Nephron (organoid): Measurements from ENCODE around the gene CDC20.
A peak's percentile ranks its signal among the peaks of the same experiment; 100 is the strongest.

Experiments used
- H3K27ac Mint-ChIP-seq, 3 experiments: 2 replicates each; pipeline ENCODE4 v1.8.0; 2020; ENCODE audit warnings: mixed read lengths in 3 of 3, mild to moderate bottlenecking in 2 of 3, moderate library complexity in 1 of 3
- H3K27me3 Mint-ChIP-seq: 2 replicates; pipeline ENCODE4 v1.8.0; 2021; ENCODE audit warnings: low read depth, mild to moderate bottlenecking, moderate library complexity, mixed read lengths
- H3K36me3 Mint-ChIP-seq: 2 replicates; pipeline ENCODE4 v1.8.0; 2020; ENCODE audit warnings: low read depth, mixed read lengths
- H3K4me1 Mint-ChIP-seq: 2 replicates; pipeline ENCODE4 v1.8.0; 2020; ENCODE audit warnings: mixed read lengths
- H3K4me3 Mint-ChIP-seq, 3 experiments: 2 replicates each; pipeline ENCODE4 v1.8.0; 2020; ENCODE audit warnings: mild to moderate bottlenecking in 3 of 3, mixed read lengths in 3 of 3, moderate library complexity in 2 of 3
- H3K9me3 Mint-ChIP-seq: 2 replicates; pipeline ENCODE4 v1.8.0; 2020; ENCODE audit warnings: mixed read lengths
- CTCF ChIP-seq, 3 experiments: fragments of 200-600 bp; sonication (generic); IDR thresholded peaks; one replicate each; pipeline ENCODE4 v1.5.0; 2021; ENCODE audit warnings: antibody characterized with exemption in 3 of 3; ENCODE audit not compliant: unreplicated experiment in 3 of 3

CDC20 gene

GRCh38 chr1:43349594-43350306 lies 9.0 kb upstream of the CDC20 start:
- peak overlapping the region; percentile 83 to 86 (median 83) for H3K4me3 Mint-ChIP-seq
- no peak for TF ChIP-seq CTCF (IDR thresholded peaks at IDR 0.05; ENCODE audit: unreplicated experiment in 3 of 3)
- no peaks in the 10 kb centered on the region for H3K9me3 Mint-ChIP-seq
- peaks cover 30% of the 10 kb centered on the region for H3K27me3 Mint-ChIP-seq
- H3K27ac Mint-ChIP-seq, result peak overlapping the region; percentile 92 to 98 (median 96)
- H3K4me1 Mint-ChIP-seq, result peaks cover 17% of the 10 kb centered on the region
- H3K36me3 Mint-ChIP-seq, result no peaks in the 10 kb centered on the region

GRCh38 chr1:43350976-43351375 lies 7.8 kb upstream of the CDC20 start:
- Mint-ChIP-seq H3K4me1 (peaks cover 17% of the 10 kb centered on the region), H3K36me3 (no peaks in the 10 kb centered on the region), H3K9me3 (no peaks in the 10 kb centered on the region), H3K4me3 (peak overlapping the region in 2 of 3 experiments; percentile 72 to 75), H3K27me3 (peaks cover 28% of the 10 kb centered on the region), H3K27ac (peak overlapping the region; percentile 10 to 88 (median 27))
- no peak for TF ChIP-seq CTCF (IDR thresholded peaks at IDR 0.05; ENCODE audit: unreplicated experiment in 3 of 3)

GRCh38 chr1:43351421-43352350 lies 7.1 kb upstream of the CDC20 start:
- no peaks in the 10 kb centered on the region for H3K36me3 Mint-ChIP-seq
- H3K4me1 Mint-ChIP-seq, result peaks cover 17% of the 10 kb centered on the region
- H3K27ac Mint-ChIP-seq, result peak overlapping the region in 2 of 3 experiments; percentile 10 to 40

GRCh38 chr1:43352351-43352705 lies 6.5 kb upstream of the CDC20 start:
- Mint-ChIP-seq H3K27ac (peak overlapping the region in 2 of 3 experiments; percentile 24 to 32), H3K4me3 (no peak overlapping the region), H3K36me3 (no peaks in the 10 kb centered on the region), H3K27me3 (peaks cover 22% of the 10 kb centered on the region), H3K4me1 (peaks cover 17% of the 10 kb centered on the region), H3K9me3 (no peaks in the 10 kb centered on the region)
- TF ChIP-seq CTCF (IDR thresholded peaks at IDR 0.05; ENCODE audit: unreplicated experiment in 3 of 3), result no peak

More at GRCh38 chr1:43351421-43352350, 7.1 kb upstream of the CDC20 start:
- H3K27me3 Mint-ChIP-seq, result peaks cover 25% of the 10 kb centered on the region
- H3K4me3 Mint-ChIP-seq, result peak overlapping the region in 1 of 3 experiments; percentile 59
- no peaks in the 10 kb centered on the region for H3K9me3 Mint-ChIP-seq
- TF ChIP-seq CTCF (IDR thresholded peaks at IDR 0.05; ENCODE audit: unreplicated experiment in 3 of 3), result no peak

- Mint-ChIP-seq H3K27ac (peak overlapping the region in 2 of 3 experiments; percentile 24 to 32), H3K9me3 (no peaks in the 10 kb centered on the region), H3K36me3 (no peaks in the 10 kb centered on the region), H3K4me1 (peaks cover 18% of the 10 kb centered on the region), H3K27me3 (peaks cover 18% of the 10 kb centered on the region), H3K4me3 (no peak overlapping the region)
- no peak for TF ChIP-seq CTCF (IDR thresholded peaks at IDR 0.05; ENCODE audit: unreplicated experiment in 3 of 3)
These were observed 5.9 kb upstream of the CDC20 start for GRCh38 chr1:43352881-43353280.
